ENCODE data around the gene KIAA1328.

The KIAA1328 gene

DNA sequence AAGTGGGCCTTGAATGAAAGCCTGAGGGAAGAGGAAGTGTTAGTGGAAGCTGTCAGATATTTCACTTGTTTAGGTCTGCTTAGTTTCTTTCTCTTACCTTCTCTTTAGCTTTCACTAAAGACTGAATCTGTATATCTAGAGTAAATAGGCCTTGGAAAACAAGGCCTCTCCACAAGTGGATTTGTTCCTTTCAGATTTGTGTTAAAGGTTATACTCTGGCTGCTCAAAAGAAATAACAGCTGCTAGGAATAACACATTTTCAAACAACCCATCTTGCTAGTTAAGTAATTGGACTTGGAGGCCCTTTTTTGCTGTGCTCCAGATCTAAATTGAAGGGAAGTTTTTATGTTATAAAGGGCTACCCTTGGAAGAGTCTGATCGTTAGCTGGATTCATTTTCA, 236.3 kb downstream of the KIAA1328 start:
- Histone ChIP-seq H3K4me2 (ENCODE audit: low read length) (no peak overlapping the region), H3K36me3 (ENCODE audit: insufficient read depth, low read length) (no peaks in the 10 kb centered on the region), H3K27me3 (ENCODE audit: control insufficient read depth, insufficient read depth, low read length) (no peaks in the 10 kb centered on the region), H3K9ac (ENCODE audit: low read depth, low read length) (no peak overlapping the region), H3K4me1 (ENCODE audit: control insufficient read depth, insufficient read depth, low read length) (no peaks in the 10 kb centered on the region), H3K4me3 (ENCODE audit: low read length) (no peak overlapping the region), H3K9me3 (replicated peaks; ENCODE audit: low read length) (no peaks in the 10 kb centered on the region)

DNA sequence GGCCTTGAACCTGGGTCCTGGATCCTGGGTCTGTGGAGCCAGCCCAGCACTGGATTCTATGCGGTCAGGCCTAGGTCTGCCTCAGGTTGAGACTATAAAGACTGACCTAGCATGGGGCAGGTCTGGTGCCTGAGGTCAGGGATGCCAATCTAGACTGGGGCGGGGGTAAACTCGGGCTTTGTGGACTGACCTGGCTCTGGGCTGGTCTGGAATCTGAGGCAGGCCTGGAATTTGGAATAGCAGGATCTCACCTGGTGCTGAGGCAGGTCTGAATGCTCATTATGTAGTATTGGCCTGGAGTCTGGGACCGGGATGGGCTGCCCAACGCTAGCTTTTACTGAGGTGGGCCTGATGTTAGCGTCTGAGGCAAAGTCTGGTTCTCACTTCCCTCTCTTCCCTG, 256.0 kb downstream of the KIAA1328 start:
- Histone ChIP-seq H3K4me2 (ENCODE audit: low read length) (no peak overlapping the region), H3K36me3 (ENCODE audit: insufficient read depth, low read length) (no peaks in the 10 kb centered on the region), H3K9me3 (replicated peaks; ENCODE audit: low read length) (no peaks in the 10 kb centered on the region), H3K4me3 (ENCODE audit: low read length) (no peak overlapping the region), H3K9ac (ENCODE audit: low read depth, low read length) (no peak overlapping the region), H3K4me1 (ENCODE audit: control insufficient read depth, insufficient read depth, low read length) (no peaks in the 10 kb centered on the region), H3K27me3 (ENCODE audit: control insufficient read depth, insufficient read depth, low read length) (no peaks in the 10 kb centered on the region)

DNA sequence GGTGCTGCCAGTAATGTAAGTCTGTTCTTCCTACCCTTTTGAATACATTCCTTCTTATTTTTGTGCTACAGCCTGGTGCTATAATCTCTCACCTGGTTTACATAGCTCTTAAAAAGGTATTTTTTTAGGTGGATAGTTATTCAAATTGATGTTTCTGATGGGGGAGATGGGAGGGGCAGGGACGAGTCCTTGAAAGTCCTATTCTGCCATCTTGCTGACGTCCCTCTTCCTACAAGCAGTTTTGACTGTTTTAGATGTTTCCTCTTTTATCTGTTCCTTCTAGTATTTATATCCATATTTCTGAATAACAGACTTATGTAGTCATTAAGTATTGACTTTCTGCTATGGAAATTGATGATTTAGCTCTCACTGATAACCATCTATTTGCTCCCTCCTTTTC, 256.4 kb downstream of the KIAA1328 start:
- Histone ChIP-seq H3K4me3 (ENCODE audit: low read length) (no peak overlapping the region), H3K27me3 (ENCODE audit: control insufficient read depth, insufficient read depth, low read length) (no peaks in the 10 kb centered on the region), H3K4me1 (ENCODE audit: control insufficient read depth, insufficient read depth, low read length) (no peaks in the 10 kb centered on the region), H3K4me2 (ENCODE audit: low read length) (no peak overlapping the region), H3K9ac (ENCODE audit: low read depth, low read length) (no peak overlapping the region), H3K9me3 (replicated peaks; ENCODE audit: low read length) (no peaks in the 10 kb centered on the region), H3K36me3 (ENCODE audit: insufficient read depth, low read length) (no peaks in the 10 kb centered on the region)

DNA sequence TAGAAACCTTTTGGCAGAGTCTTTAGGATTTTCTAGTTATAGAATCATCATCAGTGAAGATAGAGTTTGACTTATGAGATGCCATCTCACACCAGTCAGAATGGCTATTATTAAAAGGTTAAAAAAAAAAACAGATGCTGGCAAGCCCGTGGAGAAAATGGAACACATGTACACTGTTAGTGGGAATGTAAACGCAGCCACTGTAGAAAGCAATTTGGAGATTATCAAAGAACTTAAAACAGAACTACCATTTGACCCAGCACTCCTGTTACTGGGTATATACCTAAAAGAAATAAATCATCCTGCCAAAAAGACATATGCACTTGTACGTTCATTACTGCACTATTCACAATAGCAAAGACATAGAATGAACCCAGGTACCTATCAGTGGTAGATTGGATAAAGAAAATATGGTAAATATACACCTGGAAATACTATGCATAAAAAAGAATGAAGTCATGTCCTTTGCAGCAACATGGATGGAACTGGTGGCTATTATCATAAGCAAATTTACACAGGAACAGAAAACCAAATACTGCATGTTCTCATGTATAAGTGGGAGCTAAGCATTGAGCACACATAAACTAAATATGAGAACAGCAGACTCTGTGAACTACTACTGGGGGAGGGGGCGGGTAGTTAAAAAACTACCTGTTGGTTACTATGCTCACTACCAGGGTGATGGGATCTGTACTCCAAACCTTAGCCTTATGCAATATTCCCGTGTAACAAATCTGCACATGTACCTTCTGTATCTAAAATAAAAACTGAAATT, 279.0 kb downstream of the KIAA1328 start:
- no peaks in the 10 kb centered on the region for H3K36me3 ChIP-seq (ENCODE audit: insufficient read depth, low read length)
- H3K9me3 ChIP-seq (replicated peaks; ENCODE audit: low read length), result no peaks in the 10 kb centered on the region
- H3K4me2 ChIP-seq (ENCODE audit: low read length), result no peak overlapping the region
- H3K4me3 ChIP-seq (ENCODE audit: low read length), result no peak overlapping the region
- no peaks in the 10 kb centered on the region for H3K27me3 ChIP-seq (ENCODE audit: control insufficient read depth, insufficient read depth, low read length)
- H3K4me1 ChIP-seq (ENCODE audit: control insufficient read depth, insufficient read depth, low read length), result no peaks in the 10 kb centered on the region
- no peak overlapping the region for H3K9ac ChIP-seq (ENCODE audit: low read depth, low read length)

DNA sequence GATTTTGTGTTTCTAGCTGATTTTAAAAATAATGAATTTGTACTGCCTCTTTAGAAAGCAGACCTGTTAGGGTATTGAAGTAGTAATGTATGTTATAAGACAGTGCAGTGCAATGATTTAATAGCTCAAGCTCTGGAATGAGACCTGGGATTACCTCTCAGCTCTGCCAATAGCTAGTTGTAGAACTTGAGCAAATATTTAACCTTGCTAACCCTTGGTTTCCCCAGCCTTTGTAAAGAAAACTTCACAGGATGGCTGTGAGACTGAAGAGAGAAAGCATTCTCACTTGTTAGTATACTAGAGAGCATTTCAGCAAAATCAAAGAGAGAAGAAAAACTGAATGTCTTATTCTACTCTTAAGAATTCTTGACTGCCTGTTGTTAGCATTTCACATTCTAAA, 293.9 kb downstream of the KIAA1328 start:
- no peak overlapping the region for H3K4me2 ChIP-seq (ENCODE audit: low read length)
- no peak overlapping the region for H3K4me3 ChIP-seq (ENCODE audit: low read length)
- H3K27me3 ChIP-seq (ENCODE audit: control insufficient read depth, insufficient read depth, low read length), result no peaks in the 10 kb centered on the region
- no peaks in the 10 kb centered on the region for H3K4me1 ChIP-seq (ENCODE audit: control insufficient read depth, insufficient read depth, low read length)
- no peaks in the 10 kb centered on the region for H3K9me3 ChIP-seq (replicated peaks; ENCODE audit: low read length)
- H3K36me3 ChIP-seq (ENCODE audit: insufficient read depth, low read length), result no peaks in the 10 kb centered on the region
- H3K9ac ChIP-seq (ENCODE audit: low read depth, low read length), result no peak overlapping the region

DNA sequence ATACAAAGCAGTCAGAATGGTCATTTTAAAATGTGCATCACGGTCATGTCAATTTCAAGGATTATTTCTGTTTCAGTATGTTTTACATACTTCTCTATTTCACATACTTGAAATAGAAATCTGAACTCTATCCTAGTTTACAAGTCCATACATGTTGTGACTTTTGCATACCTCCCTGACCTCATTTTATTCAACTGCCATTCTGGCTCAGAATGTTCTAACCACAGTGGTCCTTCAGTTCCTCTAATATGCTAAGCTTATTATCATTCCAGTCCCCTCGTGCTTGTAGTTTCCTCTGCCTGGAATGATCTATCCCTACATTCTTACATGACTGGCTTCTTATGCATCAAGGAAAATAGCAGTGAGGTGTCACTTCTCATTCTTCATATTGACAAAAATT, 295.6 kb downstream of the KIAA1328 start:
- no peaks in the 10 kb centered on the region for H3K9me3 ChIP-seq (replicated peaks; ENCODE audit: low read length)
- no peaks in the 10 kb centered on the region for H3K4me1 ChIP-seq (ENCODE audit: control insufficient read depth, insufficient read depth, low read length)
- H3K27me3 ChIP-seq (ENCODE audit: control insufficient read depth, insufficient read depth, low read length), result no peaks in the 10 kb centered on the region
- no peak overlapping the region for H3K9ac ChIP-seq (ENCODE audit: low read depth, low read length)
- no peaks in the 10 kb centered on the region for H3K36me3 ChIP-seq (ENCODE audit: insufficient read depth, low read length)
- no peak overlapping the region for H3K4me3 ChIP-seq (ENCODE audit: low read length)
- H3K4me2 ChIP-seq (ENCODE audit: low read length), result no peak overlapping the region

DNA sequence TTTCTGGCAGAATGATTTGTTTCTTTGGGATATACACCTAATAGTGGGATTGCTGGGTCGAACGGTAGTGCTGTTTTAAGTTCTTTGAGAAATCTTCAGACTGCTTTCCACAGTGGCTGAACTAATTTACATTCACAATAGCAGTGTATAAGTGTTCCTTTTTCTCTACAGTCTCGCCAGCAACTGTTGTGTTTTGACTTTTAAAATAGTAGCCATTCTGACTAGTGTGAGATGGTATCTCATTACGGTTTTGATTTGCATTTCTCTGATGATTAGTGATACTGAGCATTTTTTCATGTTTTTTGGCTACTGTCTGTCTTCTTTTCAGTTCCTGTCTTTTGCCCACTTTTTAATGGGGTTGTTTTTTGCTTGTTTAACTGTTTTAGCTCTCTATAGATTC, 306.2 kb downstream of the KIAA1328 start:
- Histone ChIP-seq H3K9me3 (replicated peaks; ENCODE audit: low read length) (no peaks in the 10 kb centered on the region), H3K27me3 (ENCODE audit: control insufficient read depth, insufficient read depth, low read length) (no peaks in the 10 kb centered on the region), H3K4me1 (ENCODE audit: control insufficient read depth, insufficient read depth, low read length) (no peaks in the 10 kb centered on the region), H3K4me3 (ENCODE audit: low read length) (no peak overlapping the region), H3K4me2 (ENCODE audit: low read length) (no peak overlapping the region), H3K9ac (ENCODE audit: low read depth, low read length) (no peak overlapping the region), H3K36me3 (ENCODE audit: insufficient read depth, low read length) (no peaks in the 10 kb centered on the region)

DNA sequence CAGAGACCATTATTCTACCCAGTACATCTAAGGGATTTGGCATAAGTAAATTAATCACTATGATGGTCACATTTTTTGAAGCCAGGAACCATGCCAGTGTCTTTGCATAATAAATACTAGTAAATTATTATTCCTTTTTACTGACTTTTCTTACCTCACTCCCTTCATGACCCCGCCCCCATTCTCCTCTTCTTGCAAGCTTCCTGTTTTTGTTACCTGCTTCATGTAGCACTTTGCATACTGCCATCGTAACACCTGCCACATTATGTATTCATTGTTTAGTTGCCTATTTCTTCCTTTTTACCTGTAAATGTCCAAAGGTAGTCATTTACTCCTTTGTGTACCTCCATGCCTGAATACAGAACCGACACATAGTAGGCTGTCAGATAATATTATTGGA, 309.5 kb downstream of the KIAA1328 start:
- Histone ChIP-seq H3K9ac (ENCODE audit: low read depth, low read length) (no peak overlapping the region), H3K9me3 (replicated peaks; ENCODE audit: low read length) (no peaks in the 10 kb centered on the region), H3K4me2 (ENCODE audit: low read length) (no peak overlapping the region), H3K4me3 (ENCODE audit: low read length) (no peak overlapping the region), H3K36me3 (ENCODE audit: insufficient read depth, low read length) (no peaks in the 10 kb centered on the region), H3K4me1 (ENCODE audit: control insufficient read depth, insufficient read depth, low read length) (no peaks in the 10 kb centered on the region), H3K27me3 (ENCODE audit: control insufficient read depth, insufficient read depth, low read length) (no peaks in the 10 kb centered on the region)

DNA sequence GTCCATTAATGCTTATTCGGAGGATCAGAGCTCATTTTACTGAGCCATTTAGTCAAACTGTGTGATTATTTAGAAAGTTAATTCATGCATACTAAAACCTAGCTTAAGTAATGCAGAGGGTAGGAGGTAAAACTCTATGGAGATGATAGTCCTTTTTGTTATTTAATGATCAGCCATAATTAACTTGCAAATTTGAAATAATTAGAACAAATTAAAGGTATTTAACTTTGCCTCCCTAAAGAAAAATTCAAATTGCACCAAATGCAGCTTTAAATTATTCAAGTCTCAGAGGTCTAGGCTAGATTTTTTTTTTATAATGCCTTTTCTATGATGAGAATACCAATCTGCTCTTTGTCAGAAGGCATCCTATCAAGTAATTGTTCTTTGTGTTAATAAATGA, 310.9 kb downstream of the KIAA1328 start:
- Histone ChIP-seq H3K27me3 (ENCODE audit: control insufficient read depth, insufficient read depth, low read length) (no peaks in the 10 kb centered on the region), H3K4me3 (ENCODE audit: low read length) (no peak overlapping the region), H3K36me3 (ENCODE audit: insufficient read depth, low read length) (no peaks in the 10 kb centered on the region), H3K4me1 (ENCODE audit: control insufficient read depth, insufficient read depth, low read length) (no peaks in the 10 kb centered on the region), H3K9me3 (replicated peaks; ENCODE audit: low read length) (no peaks in the 10 kb centered on the region), H3K4me2 (ENCODE audit: low read length) (no peak overlapping the region), H3K9ac (ENCODE audit: low read depth, low read length) (no peak overlapping the region)

DNA sequence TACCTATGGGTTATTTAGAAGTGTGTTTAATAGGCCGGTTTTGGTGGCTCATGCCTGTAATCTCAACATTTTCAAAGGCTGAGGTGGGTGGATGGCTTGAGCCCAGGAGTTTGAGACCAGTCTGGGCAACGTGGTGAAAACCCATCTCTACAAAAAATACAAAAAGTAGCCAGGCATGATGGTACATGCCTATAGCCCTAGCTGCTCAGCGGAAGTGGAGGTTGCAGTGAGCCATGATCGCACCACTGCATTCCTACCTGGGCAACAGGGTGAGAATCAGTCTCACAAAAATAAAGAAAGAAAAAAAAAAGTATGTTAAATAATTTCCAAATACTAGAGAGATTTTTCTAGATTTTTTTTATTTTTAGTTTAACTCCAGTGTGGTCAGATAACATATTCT, 316.0 kb downstream of the KIAA1328 start:
- Histone ChIP-seq H3K4me2 (ENCODE audit: low read length) (no peak overlapping the region), H3K4me1 (ENCODE audit: control insufficient read depth, insufficient read depth, low read length) (no peaks in the 10 kb centered on the region), H3K27me3 (ENCODE audit: control insufficient read depth, insufficient read depth, low read length) (no peaks in the 10 kb centered on the region), H3K36me3 (ENCODE audit: insufficient read depth, low read length) (no peaks in the 10 kb centered on the region), H3K9ac (ENCODE audit: low read depth, low read length) (no peak overlapping the region), H3K9me3 (replicated peaks; ENCODE audit: low read length) (no peaks in the 10 kb centered on the region), H3K4me3 (ENCODE audit: low read length) (no peak overlapping the region)

DNA sequence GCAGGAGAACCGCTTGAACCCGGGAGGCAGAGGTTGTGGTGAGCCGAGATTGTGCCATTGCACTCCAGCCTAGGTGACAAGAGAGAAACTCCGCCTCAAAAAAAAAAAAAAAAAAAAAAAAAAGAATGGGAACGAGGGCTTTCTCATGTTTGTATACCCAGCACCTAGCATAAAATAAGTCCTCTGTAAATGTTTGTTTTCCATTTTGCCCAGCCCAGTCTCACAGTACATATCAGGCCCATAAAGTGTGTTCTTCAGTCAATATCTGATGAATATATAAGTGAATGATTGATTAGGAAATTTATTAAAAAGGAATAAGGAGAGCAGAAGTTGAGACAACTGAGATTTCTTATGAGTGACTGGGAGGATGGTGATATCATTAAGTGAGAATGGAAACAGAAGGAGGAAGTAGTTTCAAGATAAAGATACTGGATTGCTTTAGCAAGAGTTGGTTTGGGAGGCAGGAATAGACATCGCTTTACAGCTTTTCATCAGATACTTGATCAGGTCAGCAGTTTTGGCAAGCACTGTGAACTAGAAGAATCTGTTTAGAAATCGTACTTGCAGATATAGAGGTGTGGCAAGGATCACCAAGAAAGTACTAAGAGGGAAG, 327.5 kb downstream of the KIAA1328 start:
- H3K4me3 ChIP-seq (ENCODE audit: low read length), result no peak overlapping the region
- no peaks in the 10 kb centered on the region for H3K36me3 ChIP-seq (ENCODE audit: insufficient read depth, low read length)
- no peak overlapping the region for H3K9ac ChIP-seq (ENCODE audit: low read depth, low read length)
- H3K4me1 ChIP-seq (ENCODE audit: control insufficient read depth, insufficient read depth, low read length), result no peaks in the 10 kb centered on the region
- no peaks in the 10 kb centered on the region for H3K9me3 ChIP-seq (replicated peaks; ENCODE audit: low read length)
- no peaks in the 10 kb centered on the region for H3K27me3 ChIP-seq (ENCODE audit: control insufficient read depth, insufficient read depth, low read length)
- no peak overlapping the region for H3K4me2 ChIP-seq (ENCODE audit: low read length)
